HG03108 (cell line): ENCODE data around the gene RBM48.
"Not testable (repeated sequence)": the region's sequence is repeated elsewhere in the genome, so short reads cannot be mapped to it uniquely, and the experiment has no call there.

Experiments used
- ATAC-seq: cut with Tn5 transposase; IDR thresholded peaks from one replicate; pipeline ENCODE4 v1.9.1; 2021; ENCODE audit warnings: moderate library complexity; ENCODE audit not compliant: unreplicated experiment

Gene RBM48

DNA sequence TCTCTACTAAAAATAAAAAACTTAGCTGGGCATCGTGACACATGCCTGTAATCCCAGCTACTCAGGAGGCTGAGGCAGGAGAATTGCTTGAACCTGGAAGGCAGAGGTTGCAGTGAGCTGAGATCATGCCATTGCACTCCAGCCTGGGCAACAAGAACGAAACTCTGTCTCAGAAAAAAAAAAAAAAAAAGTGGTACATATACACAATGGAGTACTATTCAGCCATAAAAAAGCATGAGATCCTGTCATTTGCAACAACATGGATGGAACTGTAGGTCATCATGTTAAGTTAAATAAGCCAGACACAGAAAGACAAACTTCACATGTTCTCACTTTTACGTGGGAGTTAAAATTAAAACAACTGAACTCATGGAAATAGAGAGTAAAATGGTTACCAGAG is 14.9 kb downstream of the RBM48 start:
- ATAC-seq = not testable (repeated sequence)

GRCh38 chr7:92545116-92545515 is 16.5 kb downstream of the RBM48 start:
- ATAC-seq = not testable (repeated sequence)

- no peak for ATAC-seq
Observed at GRCh38 chr7:92546856-92547497, 18.4 kb downstream of the RBM48 start.

DNA sequence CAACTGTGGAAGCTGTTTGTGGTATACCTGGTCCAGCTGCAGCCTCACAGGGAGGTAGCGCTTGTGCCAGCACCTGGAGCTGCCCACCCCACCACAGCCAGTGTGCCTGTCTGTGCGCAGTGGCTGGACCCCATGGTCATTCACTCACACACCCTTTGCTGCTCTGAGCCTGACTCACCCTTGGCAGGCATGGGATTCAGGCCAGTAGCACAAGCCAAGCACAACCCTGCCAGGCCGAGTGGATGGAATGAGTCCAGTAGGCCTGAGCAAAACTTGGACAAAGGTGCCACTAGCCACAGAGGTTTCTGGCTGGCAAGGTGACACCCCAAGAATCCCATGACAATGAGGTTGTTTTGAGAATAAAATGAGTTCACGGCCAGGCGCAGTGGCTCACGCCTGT is 19.0 kb downstream of the RBM48 start:
- ATAC-seq = no peak

- no peak for ATAC-seq
Observed at GRCh38 chr7:92550194-92550593, 21.6 kb downstream of the RBM48 start.

- no peak for ATAC-seq
Observed at GRCh38 chr7:92557249-92557648, 28.7 kb downstream of the RBM48 start.

GRCh38 chr7:92557808-92558362 is 29.3 kb downstream of the RBM48 start:
- no peak for ATAC-seq

GRCh38 chr7:92560602-92561001 is 32.0 kb downstream of the RBM48 start:
- no peak for ATAC-seq

DNA sequence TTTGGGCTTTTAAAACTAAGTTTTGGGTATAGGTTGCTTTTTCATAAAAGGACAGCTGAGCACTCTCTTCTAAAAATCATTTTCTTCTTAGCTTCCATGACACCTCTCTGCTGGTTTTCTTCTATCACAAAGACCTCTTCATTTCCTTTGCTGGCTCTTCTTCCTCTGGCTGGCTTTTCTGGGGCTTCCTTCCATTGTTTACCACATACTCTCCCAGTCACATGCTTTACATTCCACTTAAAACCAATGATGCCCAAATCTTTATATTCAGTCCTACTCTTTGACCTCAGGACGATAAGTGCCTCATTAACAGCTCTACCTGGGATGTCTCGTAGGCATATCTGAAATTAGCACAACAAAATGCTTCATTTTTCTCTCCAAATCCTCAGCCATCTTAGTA is 34.8 kb downstream of the RBM48 start:
- no peak for ATAC-seq

DNA sequence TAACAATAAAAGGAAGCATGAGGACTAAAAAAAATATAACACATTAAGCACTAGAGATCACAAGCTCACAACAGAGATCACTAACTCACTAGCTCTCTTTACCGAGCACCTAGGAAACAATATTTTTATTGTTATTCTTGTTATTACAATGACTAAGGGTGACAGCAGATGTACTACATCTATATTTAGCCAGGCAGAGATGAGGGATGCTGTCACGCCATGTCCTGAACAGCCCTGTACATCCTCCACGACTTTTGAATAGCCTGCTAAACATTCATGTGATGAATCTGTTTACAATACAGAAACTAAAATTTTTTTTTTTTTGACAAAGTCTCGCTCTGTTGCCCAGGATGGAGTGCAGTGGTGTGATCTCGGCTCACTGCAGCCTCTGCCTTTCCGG is 38.9 kb downstream of the RBM48 start:
- no peak for ATAC-seq

DNA sequence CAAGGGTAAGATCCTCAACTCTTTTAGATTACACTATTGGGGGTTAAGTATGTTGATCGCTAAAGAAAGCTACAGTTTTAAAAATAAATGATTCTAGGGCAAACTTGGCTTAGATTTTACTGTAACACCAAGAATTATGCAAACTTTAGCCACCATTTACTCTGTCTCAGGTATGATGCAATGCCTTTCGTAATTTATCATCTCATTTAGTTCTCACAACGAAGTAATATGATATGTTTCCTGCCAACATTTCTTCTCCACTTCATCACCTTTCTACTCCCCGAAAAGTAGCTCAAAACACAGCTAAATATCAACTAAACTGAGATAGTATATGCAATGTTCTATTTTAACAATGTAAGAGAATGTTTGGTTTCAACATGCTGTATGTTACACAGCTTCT is 40.5 kb downstream of the RBM48 start:
- ATAC-seq = no peak

GRCh38 chr7:92576296-92576695 is 47.7 kb downstream of the RBM48 start:
- ATAC-seq = no peak

GRCh38 chr7:92582948-92583347 is 54.4 kb downstream of the RBM48 start:
- no peak for ATAC-seq

DNA sequence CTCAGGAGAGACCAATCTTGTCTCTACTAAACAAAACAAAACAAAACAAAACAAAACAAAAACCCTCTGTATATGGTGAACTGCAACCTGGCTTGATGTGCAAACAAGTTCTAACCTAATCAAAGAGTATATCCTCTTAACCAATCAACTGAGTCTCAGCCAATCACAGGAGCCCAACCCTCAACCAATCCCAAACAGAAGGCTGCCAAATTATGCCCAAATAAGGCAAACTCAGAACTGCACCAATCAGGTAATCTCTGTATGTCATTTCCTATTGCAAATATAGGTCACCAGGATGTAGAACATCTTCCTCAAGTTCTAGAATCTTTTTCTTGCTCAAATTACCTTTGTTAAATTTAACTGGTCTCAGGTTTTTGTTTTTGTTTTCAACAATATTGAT is 56.4 kb downstream of the RBM48 start:
- ATAC-seq = no peak

- ATAC-seq = no peak
Observed at GRCh38 chr7:92586403-92586802, 57.8 kb downstream of the RBM48 start.

DNA sequence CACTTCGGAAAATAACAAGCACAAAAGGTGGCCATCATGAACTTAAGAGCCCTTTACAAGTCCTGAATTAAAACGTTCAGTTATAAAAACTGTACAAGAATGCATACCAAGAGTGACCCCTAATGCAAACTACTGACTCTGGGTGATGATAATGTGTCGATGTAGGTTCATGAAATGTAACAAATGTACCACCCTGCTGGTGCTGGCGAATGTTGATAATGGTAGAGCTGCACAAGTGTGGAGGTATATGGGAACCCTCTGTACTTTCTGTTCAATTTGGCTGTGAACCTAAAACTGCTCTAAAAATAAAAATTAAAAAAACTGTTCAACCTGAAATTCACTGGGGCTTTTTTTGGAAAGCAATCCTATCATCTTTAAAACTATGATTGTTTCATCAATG is 58.2 kb downstream of the RBM48 start:
- no peak for ATAC-seq
